Liver (tissue), 9 donors: ENCODE data around the gene ARID5B. TPM values are rescaled to one million over a fixed set of nuclear protein-coding genes. Genes with fewer than 3 reads are reported as not detected.

ENCODE experiments used
- DNase-seq: peaks from one replicate; pipeline ENCODE4 v3.0.0-alpha.2; 2017; ENCODE audit warnings: low spot score
- H3K27ac ChIP-seq, 2 donors: one replicate each; pipeline ENCODE4 v1.7.0; 2013; ENCODE audit warnings: inconsistent platforms in 2 of 2, low read length in 2 of 2, control low read depth in 1 of 2, low read depth in 1 of 2, mild to moderate bottlenecking in 1 of 2
- H3K27me3 ChIP-seq, 4 donors: one replicate each; pipeline versions ENCODE4 v1.6.1 to v1.7.0; 2013; ENCODE audit warnings: low read length in 3 of 4, inconsistent platforms in 1 of 4, mild to moderate bottlenecking in 1 of 4, moderate library complexity in 1 of 4; ENCODE audit not compliant: control insufficient read depth in 4 of 4, insufficient read depth in 4 of 4
- H3K36me3 ChIP-seq, 4 donors: one replicate each; pipeline versions ENCODE4 v1.6.1 to v1.7.0; 2013; ENCODE audit warnings: low read length in 3 of 4, mild to moderate bottlenecking in 3 of 4, low read depth in 1 of 4, moderate library complexity in 1 of 4; ENCODE audit not compliant: control insufficient read depth in 4 of 4, insufficient read depth in 3 of 4
- H3K4me1 ChIP-seq, 4 donors: one replicate each; pipeline versions ENCODE4 v1.6.1 to v1.7.0; 2013; ENCODE audit warnings: low read length in 3 of 4, mild to moderate bottlenecking in 3 of 4, moderate library complexity in 1 of 4; ENCODE audit not compliant: control insufficient read depth in 4 of 4, insufficient read depth in 4 of 4
- H3K4me3 ChIP-seq, 3 donors: one replicate each; pipeline versions ENCODE4 v1.6.1 to v1.7.0; 2013; ENCODE audit warnings: low read length in 3 of 3, control low read depth in 1 of 3, low read depth in 1 of 3, mild to moderate bottlenecking in 1 of 3
- H3K9ac ChIP-seq, 2 donors: one replicate each; pipeline ENCODE4 v1.7.0; 2013; ENCODE audit warnings: low read length in 2 of 2, mild to moderate bottlenecking in 2 of 2, moderate library complexity in 2 of 2, control low read depth in 1 of 2, low read depth in 1 of 2
- H3K9me3 ChIP-seq, 4 donors: one replicate each; pipeline versions ENCODE4 v1.6.1 to v1.7.0; 2013; ENCODE audit warnings: low read length in 3 of 4; ENCODE audit not compliant: control insufficient read depth in 4 of 4
- ATF3 ChIP-seq: IDR thresholded peaks from 2 replicates; pipeline ENCODE4 v1.6.1; 2016; ENCODE audit warnings: antibody characterized with exemption
- CTCF ChIP-seq: fragments of 150-350 bp; IDR thresholded peaks from 2 replicates; pipeline ENCODE4 v1.5.1; 2017; ENCODE audit warnings: improper control_type of control experiment, low read depth, low read length; ENCODE audit not compliant: missing input control
- EGR1 ChIP-seq, 2 donors: IDR thresholded peaks; 2 replicates each; pipeline ENCODE4 v1.6.1; 2016 to 2018; ENCODE audit warnings: antibody characterized with exemption in 2 of 2, low read depth in 2 of 2
- FOXA1 ChIP-seq: IDR thresholded peaks from 2 replicates; pipeline ENCODE4 v1.6.1; 2016; ENCODE audit warnings: antibody characterized with exemption
- FOXA2 ChIP-seq: IDR thresholded peaks from 2 replicates; pipeline ENCODE4 v1.6.1; 2016; ENCODE audit warnings: antibody characterized with exemption
- GABPA ChIP-seq, 2 donors: IDR thresholded peaks in 1 of 2; conservative IDR thresholded peaks in 1 of 2; 2 replicates each; pipeline ENCODE4 v1.6.1; 2016; ENCODE audit warnings: antibody characterized with exemption in 2 of 2, mild to moderate bottlenecking in 1 of 2, moderate library complexity in 1 of 2
- HNF4A ChIP-seq, 2 donors: conservative IDR thresholded peaks; 2 replicates each; pipeline ENCODE4 v1.6.1; 2016; ENCODE audit warnings: antibody characterized with exemption in 2 of 2, mild to moderate bottlenecking in 2 of 2
- HNF4G ChIP-seq: IDR thresholded peaks from 2 replicates; pipeline ENCODE4 v1.6.1; 2016; ENCODE audit warnings: antibody characterized with exemption
- JUND ChIP-seq, 2 donors: IDR thresholded peaks; 2 replicates each; pipeline ENCODE4 v1.6.1; 2016; ENCODE audit warnings: antibody characterized with exemption in 2 of 2
- NR2F2 ChIP-seq: IDR thresholded peaks from 2 replicates; pipeline ENCODE4 v1.6.1; 2016; ENCODE audit warnings: antibody characterized with exemption
- RAD21 ChIP-seq, 2 donors: IDR thresholded peaks; 2 replicates each; pipeline ENCODE4 v1.6.1; 2016; ENCODE audit warnings: antibody characterized with exemption in 2 of 2, mild to moderate bottlenecking in 2 of 2
- RXRA ChIP-seq, 2 donors: IDR thresholded peaks; 2 replicates each; pipeline ENCODE4 v1.6.1; 2017 to 2018; ENCODE audit warnings: antibody characterized with exemption in 2 of 2, mild to moderate bottlenecking in 1 of 2
- SP1 ChIP-seq: IDR thresholded peaks from 2 replicates; pipeline ENCODE4 v1.6.1; 2018; ENCODE audit warnings: antibody characterized with exemption, mild to moderate bottlenecking
- TAF1 ChIP-seq: conservative IDR thresholded peaks from 2 replicates; pipeline ENCODE4 v1.6.1; 2016; ENCODE audit warnings: antibody characterized with exemption, mild to moderate bottlenecking
- YY1 ChIP-seq: IDR thresholded peaks from 2 replicates; pipeline ENCODE4 v1.6.1; 2016; ENCODE audit warnings: antibody characterized with exemption, mild to moderate bottlenecking
- WGBS: extraction: QIAGEN DNeasy Blood & Tissue Kit; methylation state at CpG from one replicate; pipeline ENCODE4 v1.1.7; 2013; 5-methylcytosine and 5-hydroxymethylcytosine counted together
- polyA plus RNA-seq, 2 donors: library from polyadenylated mRNA; stranded (reverse) in 1 of 2; unstranded in 1 of 2; fragments of 200-250 nt in 1 of 2; fragments of >200 nt in 1 of 2; fragmentation: Nextera tagmentation in 1 of 2; extraction: Ambion mirVana in 1 of 2; gene quantifications; one replicate each; pipeline versions ENCODE4 v1.2.1 to v1.2.3, GENCODE V29; 2013 to 2015
- total RNA-seq, 2 donors: library from RNA; depleted of rRNA; stranded (reverse); fragments of >200 nt; gene quantifications; one replicate each; pipeline ENCODE4 v1.2.3, GENCODE V29; 2014
- TF ChIP-seq, protein P1 (sequence below): IDR thresholded peaks from 2 replicates; pipeline ENCODE4 v1.6.1; 2016; ENCODE audit warnings: antibody characterized with exemption
- TF ChIP-seq, protein P2 (sequence below): IDR thresholded peaks from 2 replicates; pipeline ENCODE4 v1.6.1; 2016; ENCODE audit warnings: antibody characterized with exemption
- TF ChIP-seq, protein P3 (sequence below): IDR thresholded peaks from 2 replicates; pipeline ENCODE4 v1.6.1; 2016; ENCODE audit warnings: antibody characterized with exemption, mild to moderate bottlenecking
- donor health status: healthy.
- donor health status: healthy.
- donor health status: healthy.
- donor health status: healthy.
- donor health status: healthy.

The ARID5B gene
- total and polyA plus RNA-seq, 4 donors, result 1.3 to 6.4 (median 5.2) TPM

DNA sequence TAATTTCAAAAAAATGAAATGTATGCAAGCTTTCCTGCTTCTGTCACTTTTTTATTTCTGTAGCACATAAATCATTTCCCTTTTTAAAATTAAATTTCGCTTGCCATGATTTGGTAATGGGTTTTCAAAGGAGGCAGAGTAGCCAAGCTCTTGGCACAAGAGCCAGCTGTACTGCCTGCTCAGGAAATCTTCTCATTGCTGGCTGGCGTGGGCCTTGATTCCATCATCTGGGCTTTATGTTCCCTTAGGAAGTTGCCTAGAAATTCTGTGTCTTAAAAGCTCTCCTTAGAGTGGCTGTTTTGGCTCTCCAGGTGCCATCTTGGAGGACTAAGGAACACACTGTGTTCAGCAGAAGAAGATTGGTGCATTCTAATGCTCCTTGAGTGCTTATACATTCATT, 107.4 kb downstream of the ARID5B start:
- H3K9me3 ChIP-seq, result no peaks in the 10 kb centered on the region
- no peak for DNase-seq
- no peaks in the 10 kb centered on the region for H3K36me3 ChIP-seq
- no peak overlapping the region for H3K9ac ChIP-seq
- no peak overlapping the region for H3K4me3 ChIP-seq
- H3K4me1 ChIP-seq, result no peaks in the 10 kb centered on the region
- H3K27ac ChIP-seq, result no peak overlapping the region
- 95% methylated on average over 2 of the region's 2 CpGs for whole genome bisulfite sequencing
- H3K27me3 ChIP-seq, result no peaks in the 10 kb centered on the region
- TF ChIP-seq, protein P1, sequence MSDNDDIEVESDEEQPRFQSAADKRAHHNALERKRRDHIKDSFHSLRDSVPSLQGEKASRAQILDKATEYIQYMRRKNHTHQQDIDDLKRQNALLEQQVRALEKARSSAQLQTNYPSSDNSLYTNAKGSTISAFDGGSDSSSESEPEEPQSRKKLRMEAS, result no peak
- TF ChIP-seq CTCF, result no peak
- TF ChIP-seq RAD21 (IDR thresholded peaks at IDR 0.05), result no peak
- no peak for TF ChIP-seq NR2F2
- TF ChIP-seq TAF1, result no peak

DNA sequence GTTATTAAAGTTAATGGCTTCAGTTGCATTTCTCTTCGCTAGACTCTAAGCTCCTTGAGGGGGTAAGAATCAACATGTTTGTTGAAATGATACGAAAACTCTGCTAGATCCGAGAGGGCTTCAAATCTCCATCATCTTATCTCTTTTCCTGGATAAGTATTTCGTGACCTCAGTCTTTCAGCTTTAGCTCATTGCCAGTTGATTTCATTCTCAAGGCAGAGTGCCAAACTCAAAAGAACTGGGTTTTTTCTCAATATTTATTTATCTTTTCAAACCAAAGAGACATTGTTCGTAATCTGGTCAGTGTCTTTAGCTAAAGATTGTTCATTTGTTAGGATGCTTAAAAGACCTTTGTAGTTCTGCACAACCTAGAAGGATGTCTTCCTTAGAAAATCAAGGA, 108.9 kb downstream of the ARID5B start:
- Histone ChIP-seq H3K4me3 (no peak overlapping the region), H3K27ac (no peak overlapping the region), H3K27me3 (no peaks in the 10 kb centered on the region), H3K36me3 (no peaks in the 10 kb centered on the region), H3K9ac (no peak overlapping the region), H3K4me1 (no peaks in the 10 kb centered on the region), H3K9me3 (no peaks in the 10 kb centered on the region)
- 67% methylated on average over 5 of the region's 5 CpGs for WGBS
- TF ChIP-seq NR2F2, result no peak
- no peak for TF ChIP-seq JUND (IDR thresholded peaks at IDR 0.05)
- TF ChIP-seq YY1, result no peak
- TF ChIP-seq FOXA2, result no peak
- no peak for TF ChIP-seq HNF4A (conservative IDR thresholded peaks at IDR 0.05)
- TF ChIP-seq GABPA (IDR thresholded peaks at IDR 0.05 in 1 of 2, conservative IDR thresholded peaks at IDR 0.05 in 1 of 2), result no peak
- TF ChIP-seq HNF4G, result no peak
- TF ChIP-seq, protein P1, result no peak
- no peak for TF ChIP-seq RAD21 (IDR thresholded peaks at IDR 0.05)
- TF ChIP-seq SP1, result no peak
- TF ChIP-seq EGR1 (IDR thresholded peaks at IDR 0.05; ENCODE audit: low read depth in 2 of 2), result no peak
- TF ChIP-seq, protein P2, sequence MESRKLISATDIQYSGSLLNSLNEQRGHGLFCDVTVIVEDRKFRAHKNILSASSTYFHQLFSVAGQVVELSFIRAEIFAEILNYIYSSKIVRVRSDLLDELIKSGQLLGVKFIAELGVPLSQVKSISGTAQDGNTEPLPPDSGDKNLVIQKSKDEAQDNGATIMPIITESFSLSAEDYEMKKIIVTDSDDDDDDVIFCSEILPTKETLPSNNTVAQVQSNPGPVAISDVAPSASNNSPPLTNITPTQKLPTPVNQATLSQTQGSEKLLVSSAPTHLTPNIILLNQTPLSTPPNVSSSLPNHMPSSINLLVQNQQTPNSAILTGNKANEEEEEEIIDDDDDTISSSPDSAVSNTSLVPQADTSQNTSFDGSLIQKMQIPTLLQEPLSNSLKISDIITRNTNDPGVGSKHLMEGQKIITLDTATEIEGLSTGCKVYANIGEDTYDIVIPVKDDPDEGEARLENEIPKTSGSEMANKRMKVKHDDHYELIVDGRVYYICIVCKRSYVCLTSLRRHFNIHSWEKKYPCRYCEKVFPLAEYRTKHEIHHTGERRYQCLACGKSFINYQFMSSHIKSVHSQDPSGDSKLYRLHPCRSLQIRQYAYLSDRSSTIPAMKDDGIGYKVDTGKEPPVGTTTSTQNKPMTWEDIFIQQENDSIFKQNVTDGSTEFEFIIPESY, result no peak
- TF ChIP-seq ATF3, result no peak
- DNase-seq, result no peak

DNA sequence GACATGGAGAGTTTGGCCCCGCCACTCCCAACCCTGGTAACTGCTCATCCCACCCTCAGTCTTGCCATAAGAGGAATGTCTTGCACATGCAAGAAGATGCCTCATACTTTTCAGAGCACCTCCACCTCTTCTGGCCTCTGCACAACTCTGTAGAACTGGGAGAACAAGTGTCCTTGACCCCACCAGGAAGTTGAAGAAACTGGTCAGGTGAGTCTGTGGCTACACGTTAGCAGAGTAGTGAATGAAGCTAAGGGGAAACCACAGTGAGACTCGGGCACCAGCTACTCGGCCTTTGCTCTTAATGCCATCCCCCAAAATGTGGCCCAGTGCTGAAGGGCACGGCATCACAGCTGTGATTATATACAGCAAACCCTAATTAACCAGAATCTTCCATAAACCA, 110.1 kb downstream of the ARID5B start:
- no peaks in the 10 kb centered on the region for H3K36me3 ChIP-seq
- H3K27me3 ChIP-seq, result no peaks in the 10 kb centered on the region
- DNase-seq, result no peak
- no peak overlapping the region for H3K4me3 ChIP-seq
- H3K27ac ChIP-seq, result no peak overlapping the region
- H3K9ac ChIP-seq, result no peak overlapping the region
- 85% methylated on average over 5 of the region's 5 CpGs for WGBS
- no peak for TF ChIP-seq HNF4G
- TF ChIP-seq, protein P3, sequence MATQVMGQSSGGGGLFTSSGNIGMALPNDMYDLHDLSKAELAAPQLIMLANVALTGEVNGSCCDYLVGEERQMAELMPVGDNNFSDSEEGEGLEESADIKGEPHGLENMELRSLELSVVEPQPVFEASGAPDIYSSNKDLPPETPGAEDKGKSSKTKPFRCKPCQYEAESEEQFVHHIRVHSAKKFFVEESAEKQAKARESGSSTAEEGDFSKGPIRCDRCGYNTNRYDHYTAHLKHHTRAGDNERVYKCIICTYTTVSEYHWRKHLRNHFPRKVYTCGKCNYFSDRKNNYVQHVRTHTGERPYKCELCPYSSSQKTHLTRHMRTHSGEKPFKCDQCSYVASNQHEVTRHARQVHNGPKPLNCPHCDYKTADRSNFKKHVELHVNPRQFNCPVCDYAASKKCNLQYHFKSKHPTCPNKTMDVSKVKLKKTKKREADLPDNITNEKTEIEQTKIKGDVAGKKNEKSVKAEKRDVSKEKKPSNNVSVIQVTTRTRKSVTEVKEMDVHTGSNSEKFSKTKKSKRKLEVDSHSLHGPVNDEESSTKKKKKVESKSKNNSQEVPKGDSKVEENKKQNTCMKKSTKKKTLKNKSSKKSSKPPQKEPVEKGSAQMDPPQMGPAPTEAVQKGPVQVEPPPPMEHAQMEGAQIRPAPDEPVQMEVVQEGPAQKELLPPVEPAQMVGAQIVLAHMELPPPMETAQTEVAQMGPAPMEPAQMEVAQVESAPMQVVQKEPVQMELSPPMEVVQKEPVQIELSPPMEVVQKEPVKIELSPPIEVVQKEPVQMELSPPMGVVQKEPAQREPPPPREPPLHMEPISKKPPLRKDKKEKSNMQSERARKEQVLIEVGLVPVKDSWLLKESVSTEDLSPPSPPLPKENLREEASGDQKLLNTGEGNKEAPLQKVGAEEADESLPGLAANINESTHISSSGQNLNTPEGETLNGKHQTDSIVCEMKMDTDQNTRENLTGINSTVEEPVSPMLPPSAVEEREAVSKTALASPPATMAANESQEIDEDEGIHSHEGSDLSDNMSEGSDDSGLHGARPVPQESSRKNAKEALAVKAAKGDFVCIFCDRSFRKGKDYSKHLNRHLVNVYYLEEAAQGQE, result no peak
- TF ChIP-seq EGR1 (IDR thresholded peaks at IDR 0.05; ENCODE audit: low read depth in 2 of 2), result no peak
- no peak for TF ChIP-seq TAF1
- TF ChIP-seq ATF3, result no peak
- no peak for TF ChIP-seq FOXA1
- no peak for TF ChIP-seq SP1
- no peak for TF ChIP-seq RAD21 (IDR thresholded peaks at IDR 0.05)
- TF ChIP-seq GABPA (IDR thresholded peaks at IDR 0.05 in 1 of 2, conservative IDR thresholded peaks at IDR 0.05 in 1 of 2), result no peak
- no peak for TF ChIP-seq JUND (IDR thresholded peaks at IDR 0.05)
- no peak for TF ChIP-seq NR2F2
- no peak for TF ChIP-seq FOXA2
- TF ChIP-seq RXRA (IDR thresholded peaks at IDR 0.05), result no peak
- TF ChIP-seq, protein P1, result no peak
- no peak for TF ChIP-seq YY1
- H3K9me3 ChIP-seq, result no peaks in the 10 kb centered on the region
- no peaks in the 10 kb centered on the region for H3K4me1 ChIP-seq
